MM.1S (cell line): ENCODE data around the gene SCD.

Experiments
- EZH2phosphoT487 ChIP-seq: fragments of 300-600 bp; sonication (generic); IDR thresholded peaks from 2 replicates; pipeline ENCODE4 v1.6.1; 2018; ENCODE audit warnings: antibody characterized with exemption, low read length
- TF ChIP-seq, protein P1 (sequence below): fragments of 300-600 bp; sonication (generic); IDR thresholded peaks from 2 replicates; pipeline ENCODE4 v1.5.1; 2016; ENCODE audit warnings: antibody characterized with exemption, low read length, mixed read lengths

DNA sequence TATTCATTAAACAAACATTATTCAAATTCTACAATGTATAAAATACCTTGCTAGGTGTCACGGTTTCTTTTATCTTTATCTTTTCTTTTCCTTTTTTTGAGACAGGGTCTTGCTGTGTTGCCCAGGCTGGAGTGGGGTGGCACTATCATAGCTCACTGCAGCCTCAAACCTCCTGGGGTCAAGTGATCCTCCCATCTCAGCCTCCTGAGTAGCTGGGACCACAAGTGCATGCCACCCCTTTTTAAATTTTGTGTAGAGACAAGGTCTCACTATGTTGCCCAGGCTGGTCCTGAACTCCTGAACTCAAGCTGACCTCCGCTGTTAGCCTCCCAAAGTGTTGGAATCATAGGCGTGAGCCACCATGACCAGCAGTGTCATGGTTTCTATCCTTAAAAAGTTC is 42.6 kb upstream of the SCD start:
- TF ChIP-seq, protein P1, sequence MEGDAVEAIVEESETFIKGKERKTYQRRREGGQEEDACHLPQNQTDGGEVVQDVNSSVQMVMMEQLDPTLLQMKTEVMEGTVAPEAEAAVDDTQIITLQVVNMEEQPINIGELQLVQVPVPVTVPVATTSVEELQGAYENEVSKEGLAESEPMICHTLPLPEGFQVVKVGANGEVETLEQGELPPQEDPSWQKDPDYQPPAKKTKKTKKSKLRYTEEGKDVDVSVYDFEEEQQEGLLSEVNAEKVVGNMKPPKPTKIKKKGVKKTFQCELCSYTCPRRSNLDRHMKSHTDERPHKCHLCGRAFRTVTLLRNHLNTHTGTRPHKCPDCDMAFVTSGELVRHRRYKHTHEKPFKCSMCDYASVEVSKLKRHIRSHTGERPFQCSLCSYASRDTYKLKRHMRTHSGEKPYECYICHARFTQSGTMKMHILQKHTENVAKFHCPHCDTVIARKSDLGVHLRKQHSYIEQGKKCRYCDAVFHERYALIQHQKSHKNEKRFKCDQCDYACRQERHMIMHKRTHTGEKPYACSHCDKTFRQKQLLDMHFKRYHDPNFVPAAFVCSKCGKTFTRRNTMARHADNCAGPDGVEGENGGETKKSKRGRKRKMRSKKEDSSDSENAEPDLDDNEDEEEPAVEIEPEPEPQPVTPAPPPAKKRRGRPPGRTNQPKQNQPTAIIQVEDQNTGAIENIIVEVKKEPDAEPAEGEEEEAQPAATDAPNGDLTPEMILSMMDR = no peak
- TF ChIP-seq EZH2phosphoT487 = no peak
